KG1 (cell line): ENCODE results near the gene CYB5R3.
A peak's percentile ranks its signal among the peaks of the same experiment; 100 is the strongest.
"Not testable (repeated sequence)": the region's sequence is repeated elsewhere in the genome, so short reads cannot be mapped to it uniquely, and the experiment has no call there.

Experiments used
- DNase-seq: peaks from one replicate; lab custom pipeline; 2025; lab: John Stamatoyannopoulos, UW

The CYB5R3 gene

GRCh38 chr22:42678894-42679293 lies 29.7 kb upstream of the CYB5R3 start:
- DNase-seq = no peak

GRCh38 chr22:42677936-42678335 lies 28.7 kb upstream of the CYB5R3 start:
- not testable (repeated sequence) for DNase-seq

- DNase-seq = no peak
Observed at GRCh38 chr22:42676059-42676607, 26.9 kb upstream of the CYB5R3 start.

- no peak for DNase-seq
Observed at GRCh38 chr22:42673898-42674401, 24.8 kb upstream of the CYB5R3 start.

DNA sequence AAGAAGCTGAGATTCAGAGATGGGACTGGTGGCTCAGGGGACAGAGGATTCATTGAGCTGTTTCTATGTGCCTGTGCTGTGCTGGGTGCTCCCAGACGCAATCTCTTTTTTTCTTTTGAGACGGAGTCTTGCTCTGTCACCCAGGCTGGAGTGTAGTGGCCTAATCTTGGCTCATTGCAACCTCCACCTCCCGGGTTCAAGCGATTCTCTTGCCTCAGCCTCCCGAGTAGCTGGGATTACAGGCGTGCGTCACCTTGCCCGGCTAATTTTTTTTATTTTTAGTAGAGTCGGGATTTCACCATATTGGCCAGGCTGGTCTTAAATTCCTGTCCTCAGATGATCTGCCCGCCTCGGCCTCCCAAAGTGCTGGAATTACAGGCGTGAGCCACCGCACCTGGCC lies 23.9 kb upstream of the CYB5R3 start:
- not testable (repeated sequence) for DNase-seq

DNA sequence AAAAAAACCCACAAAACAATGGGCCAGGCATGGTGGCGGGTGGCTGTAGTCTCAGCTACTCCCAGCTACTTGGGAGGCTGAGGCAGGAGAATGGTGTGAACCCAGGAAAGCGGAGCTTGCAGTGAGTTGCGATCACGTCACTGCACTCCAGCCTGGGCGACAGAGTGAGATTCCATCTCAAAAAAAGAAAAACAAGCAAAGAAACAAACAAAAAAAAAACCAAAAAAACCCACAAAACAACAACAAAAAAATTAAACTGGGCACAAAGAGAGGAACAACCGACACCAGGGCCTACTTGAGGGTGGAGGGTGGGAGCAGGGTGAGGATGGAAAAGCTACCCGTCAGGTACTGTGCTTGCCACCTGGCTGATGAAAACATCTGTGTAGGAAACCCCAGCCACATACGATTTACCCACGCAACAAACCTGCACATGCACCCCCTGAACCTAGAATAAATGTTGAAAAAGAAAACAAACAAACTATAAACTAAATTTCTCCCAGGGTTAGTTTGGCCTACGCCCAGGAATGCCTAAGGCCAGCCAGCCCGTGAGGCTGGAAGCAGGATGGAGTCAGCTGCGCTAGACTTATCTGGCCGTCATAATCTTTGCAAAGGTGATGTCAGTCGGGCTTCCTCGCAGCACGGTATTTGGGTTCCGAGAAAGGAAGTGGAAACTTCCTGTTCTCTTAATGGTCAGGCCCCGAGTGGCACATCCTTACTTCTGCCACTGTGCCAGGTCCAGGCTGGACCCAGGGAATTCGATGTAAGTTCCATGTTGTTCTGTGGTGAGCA lies 21.9 kb upstream of the CYB5R3 start:
- no peak for DNase-seq

DNA sequence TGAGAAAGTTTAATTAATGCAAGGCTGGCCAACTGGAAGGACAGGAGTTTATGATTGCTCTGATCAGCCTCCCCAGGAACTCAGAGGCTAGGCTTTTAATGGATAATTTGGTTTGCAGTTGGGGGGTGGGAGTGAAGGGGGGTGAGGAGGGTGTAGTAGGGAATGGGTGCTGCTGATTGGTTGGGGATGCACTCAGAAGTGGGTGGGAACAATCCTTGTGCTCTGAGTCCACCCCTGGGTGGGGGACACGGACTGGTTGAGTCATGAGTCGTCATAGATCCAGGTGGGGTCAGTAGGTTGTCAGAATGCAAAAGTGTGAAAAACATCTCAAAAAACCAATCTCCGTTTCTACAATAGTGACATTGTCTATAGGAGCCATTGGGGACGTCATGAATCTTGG lies 20.9 kb upstream of the CYB5R3 start:
- no peak for DNase-seq

- not testable (repeated sequence) for DNase-seq
Observed at GRCh38 chr22:42666393-42666792, 17.2 kb upstream of the CYB5R3 start.

GRCh38 chr22:42664976-42665831 lies 16.0 kb upstream of the CYB5R3 start:
- DNase-seq = no peak

GRCh38 chr22:42661985-42662831 lies 13.0 kb upstream of the CYB5R3 start:
- DNase-seq = peak; percentile 49

DNA sequence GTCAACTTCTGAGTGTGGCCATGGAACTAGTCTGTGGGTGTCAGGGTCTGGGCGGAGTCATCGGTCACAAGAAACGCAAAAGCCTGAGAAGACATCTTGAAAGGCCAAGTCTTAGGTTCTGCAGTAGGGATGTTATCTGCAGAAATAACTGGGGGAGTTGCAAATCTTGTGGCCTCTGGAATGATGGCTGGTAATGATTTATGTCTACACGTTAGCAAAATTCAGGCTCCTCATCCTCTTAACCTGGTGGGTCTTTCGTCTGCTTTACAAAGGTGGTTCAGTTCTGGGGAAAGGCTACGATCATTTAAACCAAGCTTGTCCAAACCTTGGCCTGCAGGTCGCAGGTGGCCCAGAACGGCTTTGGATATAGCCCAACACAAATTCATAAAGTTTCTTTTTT lies 7.4 kb upstream of the CYB5R3 start:
- no peak for DNase-seq

DNA sequence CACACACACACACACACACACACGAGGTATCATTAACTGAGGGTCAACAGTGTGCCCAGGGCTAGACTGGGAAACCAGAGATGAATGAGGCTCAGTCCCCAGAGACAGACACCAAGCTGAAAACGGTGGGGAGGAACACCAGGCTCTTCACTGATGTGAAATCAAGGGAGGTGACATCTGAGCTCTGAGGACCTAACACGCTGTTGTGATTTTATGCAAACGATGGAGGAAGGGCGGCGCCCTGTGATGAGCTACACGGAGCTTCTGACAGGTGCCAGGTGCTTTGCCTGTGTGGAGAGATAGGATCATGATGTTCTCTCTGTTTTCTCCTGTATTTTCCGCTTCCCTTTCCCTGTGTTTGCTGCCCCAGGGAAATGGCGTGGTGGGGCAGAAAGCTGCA lies 6.5 kb upstream of the CYB5R3 start:
- DNase-seq = no peak

- no peak for DNase-seq
Observed at GRCh38 chr22:42654436-42655073, 5.4 kb upstream of the CYB5R3 start.

GRCh38 chr22:42653999-42654398 lies 4.8 kb upstream of the CYB5R3 start:
- no peak for DNase-seq

DNA sequence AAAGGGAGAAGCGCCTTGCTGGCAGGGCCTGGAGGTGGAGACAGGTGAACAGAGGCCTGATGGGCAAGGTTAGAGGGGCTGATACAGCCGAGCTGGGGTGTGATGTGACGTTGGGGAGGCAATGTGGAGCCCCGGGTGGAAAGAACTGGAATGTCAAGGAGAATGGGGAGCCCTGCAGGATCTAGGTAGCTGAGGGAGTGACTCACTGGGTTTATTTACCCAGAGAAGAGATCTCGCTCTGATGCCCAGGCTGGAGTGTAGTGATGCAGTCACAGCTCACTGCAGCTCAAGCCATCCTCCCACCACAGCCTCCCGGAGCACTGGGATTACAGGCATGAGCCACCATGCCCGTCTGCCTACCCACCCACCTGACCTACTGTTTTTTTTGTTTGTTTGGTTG lies 1.9 kb upstream of the CYB5R3 start:
- no peak for DNase-seq

GRCh38 chr22:42648368-42649245 lies 585 bp downstream of the CYB5R3 start:
- DNase-seq = no peak

GRCh38 chr22:42648017-42648367 lies 1.2 kb downstream of the CYB5R3 start:
- no peak for DNase-seq

DNA sequence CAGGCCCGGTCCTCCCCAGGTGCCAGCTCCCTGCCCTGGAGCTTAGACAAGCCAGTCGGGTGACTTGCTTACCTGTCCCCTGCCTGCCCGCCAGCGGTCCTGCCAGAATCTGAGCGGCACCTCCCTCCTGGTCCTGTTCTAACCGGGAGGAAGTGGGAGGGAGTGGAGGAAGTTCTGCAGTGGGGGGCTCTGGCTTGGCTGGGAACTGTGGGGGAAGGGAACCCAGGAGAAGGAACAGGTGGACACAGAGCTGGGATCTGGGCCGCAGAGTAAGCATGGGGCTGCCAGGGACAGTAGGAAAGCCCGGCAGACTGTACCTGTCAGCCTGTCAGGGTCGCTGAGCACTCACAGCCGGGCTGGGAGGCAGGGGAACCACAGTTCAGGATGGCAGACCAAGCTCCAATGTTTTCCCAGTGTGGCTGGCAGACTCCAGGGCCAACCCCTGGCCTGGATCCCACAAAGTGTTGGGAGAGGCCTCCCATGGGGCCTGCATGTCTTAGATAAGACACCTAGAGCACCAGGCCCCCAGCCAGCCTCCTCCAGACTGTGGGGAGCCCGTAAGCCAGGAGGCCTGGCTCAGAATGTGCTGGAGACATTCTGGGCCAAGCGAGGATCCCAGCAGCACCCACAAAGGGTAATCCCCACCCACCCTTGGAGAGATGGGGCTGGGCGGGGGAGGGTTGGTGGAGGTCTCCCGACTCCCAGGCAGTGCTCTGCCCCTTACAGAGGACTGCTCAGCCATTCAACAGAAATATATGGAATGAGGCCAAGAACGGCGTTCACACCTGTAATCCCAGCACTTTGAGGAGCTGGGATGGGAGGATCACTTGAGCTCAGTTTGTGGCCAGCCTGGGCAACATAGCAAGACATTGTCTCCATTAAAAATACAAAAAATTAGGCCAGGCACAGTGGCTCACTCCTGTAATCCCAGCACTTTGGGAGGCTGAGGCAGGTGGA lies 2.3 kb downstream of the CYB5R3 start:
- no peak for DNase-seq

GRCh38 chr22:42645938-42646568 lies 3.1 kb downstream of the CYB5R3 start:
- DNase-seq = no peak
